ENCODE data around the gene GALNT8.
"Not testable (repeated sequence)": the region's sequence is repeated elsewhere in the genome, so short reads cannot be mapped to it uniquely, and the experiment has no call there.

GALNT8 gene

GRCh38 chr12:4745249-4745648 lies 25.0 kb downstream of the GALNT8 start:
- no peak for DNase-seq

GRCh38 chr12:4751654-4752053 lies 31.5 kb downstream of the GALNT8 start:
- DNase-seq: not testable (repeated sequence)

DNA sequence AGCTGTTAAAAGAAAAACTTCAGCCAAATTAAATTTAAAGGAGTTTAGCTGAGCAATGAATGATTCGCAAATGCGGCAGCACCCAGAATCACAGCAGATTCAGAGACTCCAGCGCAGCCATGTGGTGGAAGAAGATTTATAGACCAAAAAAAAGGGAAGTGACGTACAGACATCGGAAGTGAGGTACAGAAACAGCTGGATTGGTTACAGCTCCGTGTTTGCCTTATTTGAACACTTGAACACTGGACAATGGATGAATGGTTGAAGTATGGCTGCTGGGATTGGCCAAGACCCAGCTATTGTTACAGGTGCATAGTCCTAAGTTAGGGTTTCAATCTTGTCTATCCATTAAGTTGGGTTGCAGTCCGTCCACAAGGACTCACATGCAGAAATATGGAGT lies 42.6 kb downstream of the GALNT8 start:
- DNase-seq: no peak

- DNase-seq: peak; percentile 43
Measured at GRCh38 chr12:4763549-4763948, 43.3 kb downstream of the GALNT8 start.

DNA sequence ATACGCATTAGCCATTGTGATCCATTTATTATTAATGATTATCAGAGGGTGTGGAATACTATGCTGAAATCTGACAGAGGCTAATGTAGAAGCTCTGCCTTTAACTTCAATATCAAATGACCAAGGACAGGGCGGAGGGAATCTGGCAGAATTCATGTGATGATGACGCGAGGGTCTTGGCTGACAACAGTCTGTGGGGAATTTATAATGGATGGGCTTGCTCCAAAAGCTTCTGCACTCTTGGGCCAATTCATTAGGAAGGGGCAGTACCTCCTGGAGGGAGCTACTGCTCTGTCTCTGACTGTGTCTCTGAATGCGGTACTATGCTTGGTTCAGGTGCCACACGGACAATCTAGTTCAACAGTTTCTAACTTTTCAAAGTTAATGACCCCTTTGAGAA lies 46.2 kb downstream of the GALNT8 start:
- DNase-seq: no peak

DNA sequence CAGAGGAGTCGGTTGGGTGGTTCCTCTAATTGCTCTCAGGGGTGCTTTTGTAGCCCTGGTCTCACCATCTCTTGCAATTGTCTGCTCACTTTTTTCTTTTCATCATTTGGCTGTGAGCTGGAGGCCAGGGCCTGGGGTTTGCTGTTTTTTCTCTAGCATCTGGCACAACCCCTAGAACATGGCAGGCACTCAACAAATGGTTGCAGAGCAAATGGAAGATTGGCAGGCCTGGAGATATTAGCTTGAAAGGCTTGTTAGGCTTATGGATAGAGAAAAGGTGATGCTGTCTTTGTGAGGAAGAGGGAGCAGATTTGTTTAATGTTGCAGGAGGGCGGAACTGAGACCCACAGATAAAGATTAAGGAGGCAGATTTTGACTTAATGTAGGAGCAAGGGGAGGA lies 47.0 kb downstream of the GALNT8 start:
- DNase-seq: no peak

GRCh38 chr12:4768341-4768740 lies 48.1 kb downstream of the GALNT8 start:
- DNase-seq: no peak

GRCh38 chr12:4769073-4769472 lies 48.9 kb downstream of the GALNT8 start:
- no peak for DNase-seq

- no peak for DNase-seq
Measured at GRCh38 chr12:4771172-4771959, 51.2 kb downstream of the GALNT8 start.

GRCh38 chr12:4771960-4772566 lies 51.9 kb downstream of the GALNT8 start:
- DNase-seq: no peak

- no peak for DNase-seq
Measured at GRCh38 chr12:4775936-4776335, 55.7 kb downstream of the GALNT8 start.

DNA sequence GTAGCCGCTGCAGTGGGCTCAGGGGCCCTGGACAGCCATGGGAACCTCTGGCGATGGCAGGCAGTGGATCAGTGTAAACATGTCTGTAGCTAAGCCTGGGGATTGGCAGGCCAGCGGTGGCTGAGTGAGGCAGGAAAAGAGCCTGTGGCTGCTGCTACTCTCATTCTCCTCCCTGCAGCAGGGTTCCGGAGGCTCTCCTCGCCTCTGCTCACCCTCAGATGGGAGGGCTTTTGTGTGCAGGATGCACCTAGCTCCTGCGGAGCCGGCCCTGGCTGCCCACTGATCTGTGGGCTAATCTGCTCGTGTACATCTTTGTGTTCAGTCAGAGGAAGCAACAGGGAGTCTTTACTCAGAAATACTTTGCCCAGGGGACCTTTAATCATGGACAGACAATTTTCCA lies 59.5 kb downstream of the GALNT8 start:
- DNase-seq: no peak

- DNase-seq: no peak
Measured at GRCh38 chr12:4780641-4781611, 60.7 kb downstream of the GALNT8 start.

- DNase-seq: no peak
Measured at GRCh38 chr12:4784404-4785054, 64.3 kb downstream of the GALNT8 start.

DNA sequence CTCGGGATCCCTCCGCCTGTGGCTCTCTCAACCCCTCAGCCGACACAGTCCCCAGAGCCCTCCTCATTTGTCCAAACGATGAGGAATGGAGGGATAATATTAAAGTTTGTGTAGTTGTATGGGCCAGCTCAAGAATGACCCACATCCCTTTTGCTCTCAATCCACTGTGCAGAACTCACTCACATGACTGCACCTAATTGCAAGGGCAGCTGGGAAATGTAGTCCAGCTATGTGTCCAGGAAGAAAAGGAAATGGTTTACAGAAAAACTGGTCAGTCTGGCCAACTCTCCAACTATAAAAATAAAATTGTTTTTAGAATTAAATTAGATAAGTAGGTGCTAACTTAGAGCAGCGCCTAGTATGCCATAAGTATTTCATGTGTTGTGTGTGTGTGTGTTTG lies 66.6 kb downstream of the GALNT8 start:
- DNase-seq: no peak

- no peak for DNase-seq
Measured at GRCh38 chr12:4787965-4788364, 67.8 kb downstream of the GALNT8 start.

GRCh38 chr12:4789776-4790175 lies 69.6 kb downstream of the GALNT8 start:
- DNase-seq: no peak

GRCh38 chr12:4791497-4791896 lies 71.3 kb downstream of the GALNT8 start:
- no peak for DNase-seq

DNA sequence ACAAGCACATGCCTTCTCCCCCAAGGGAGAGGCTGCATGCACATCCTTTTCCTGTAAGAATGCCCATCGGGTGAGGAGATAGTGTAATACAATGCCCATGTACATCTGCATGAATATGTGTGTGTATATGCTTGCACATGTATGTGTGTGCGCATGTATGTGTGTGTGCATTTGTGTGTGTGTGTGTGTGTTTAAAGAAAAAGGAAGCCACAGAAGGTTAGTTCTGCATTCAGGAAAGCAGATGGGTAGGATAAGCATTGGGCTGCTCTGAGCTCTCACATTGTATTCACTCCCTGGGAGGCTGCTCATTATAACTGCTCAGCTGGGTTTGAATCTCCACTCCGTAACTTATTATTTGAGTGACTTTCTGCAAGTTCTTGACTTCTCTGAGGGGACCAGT lies 74.3 kb downstream of the GALNT8 start:
- no peak for DNase-seq

DNA sequence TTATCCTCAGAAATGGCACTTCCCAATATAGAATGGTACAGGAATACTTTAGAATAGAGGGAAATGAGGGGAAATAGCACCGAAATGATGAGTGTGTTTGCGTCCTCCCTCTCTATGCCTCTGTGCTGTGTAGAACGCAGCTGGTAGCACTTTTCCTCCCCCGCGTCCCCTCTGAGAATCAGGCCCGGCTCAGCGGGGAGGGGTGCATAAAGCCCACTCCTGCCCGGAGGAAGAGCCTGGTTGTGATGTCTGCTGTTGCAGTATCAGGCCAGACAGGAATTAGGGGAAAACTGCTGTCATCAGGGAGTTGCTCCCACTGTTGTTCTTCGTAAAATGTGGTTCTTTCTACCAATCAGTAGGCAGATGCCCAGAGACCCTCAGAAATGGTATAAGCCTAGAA lies 76.0 kb downstream of the GALNT8 start:
- DNase-seq: no peak

DNA sequence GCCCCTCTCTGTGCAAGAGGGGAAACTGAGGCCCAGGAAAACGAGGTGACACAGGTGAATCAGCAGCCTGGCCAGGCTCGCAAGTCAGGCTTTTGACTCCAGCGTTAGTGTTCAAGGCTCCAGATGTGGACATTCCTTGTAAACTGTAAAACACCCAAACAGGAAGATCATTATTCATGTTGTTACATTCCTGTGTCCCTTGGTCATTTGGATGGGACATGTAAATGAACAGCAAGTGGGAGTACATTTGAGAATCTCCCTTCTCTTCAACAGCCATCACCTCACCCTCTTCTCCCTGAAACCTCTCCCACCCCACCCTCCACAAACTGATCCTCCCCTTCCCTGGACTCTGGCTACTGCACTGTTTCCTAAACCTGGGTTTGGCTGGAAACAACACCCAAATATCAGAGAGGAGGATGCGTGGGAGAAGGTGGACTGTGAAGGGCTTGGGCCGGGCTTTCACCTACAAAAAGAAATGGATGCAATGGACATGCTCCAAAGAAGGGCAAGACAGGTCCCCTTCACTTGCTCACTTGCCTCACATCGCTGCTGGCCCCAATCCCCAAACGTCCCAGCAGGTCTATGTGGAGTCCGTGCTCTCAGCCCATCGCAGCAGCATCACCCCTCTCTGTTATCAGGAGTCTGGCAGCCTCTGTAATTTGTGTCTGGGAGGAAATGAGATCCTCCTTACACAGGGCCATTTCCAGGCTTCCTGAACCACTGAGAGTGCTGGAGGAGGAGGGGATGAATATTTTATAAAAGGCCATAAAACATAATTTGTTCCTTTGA lies 76.7 kb downstream of the GALNT8 start:
- DNase-seq: no peak

- no peak for DNase-seq
Measured at GRCh38 chr12:4800555-4800954, 80.4 kb downstream of the GALNT8 start.

Measured in NCI-H526 treated with DMSO at 0.1 percent for 48 hours (cell line).